Left colon (tissue), 2 donors: Measurements from ENCODE around the gene GIPC1. TPM values are rescaled to one million over a fixed set of nuclear protein-coding genes. Genes with fewer than 3 reads are reported as not detected.
"Not testable (repeated sequence)": the region's sequence is repeated elsewhere in the genome, so short reads cannot be mapped to it uniquely, and the experiment has no call there.

Experiments used
- ATAC-seq: fragments of 200-7000 bp; cut with Tn5 transposase; one replicate; pipeline ENCODE4 v1.9.1; 2020; ENCODE audit warnings: mild to moderate bottlenecking, moderate library complexity
- DNase-seq, 2 donors: peaks; one replicate each; pipeline ENCODE4 v3.0.0-alpha.2; 2020
- intact Hi-C, 2 donors: fragments of 100-400 bp; cut with DNase I in 1 of 2; cut with micrococcal nuclease in 1 of 2; formaldehyde crosslinking; loops; one replicate each; pipeline versions ENCODE4 v1.11.2 to v1.14.0; 2022; cut with DNase I, micrococcal nuclease
- long read RNA-seq: library from polyadenylated mRNA; unstranded; transcript quantifications from one replicate; pipeline ENCODE4 v2.0.0, GENCODE V29; 2021
- total RNA-seq, 2 donors: library from RNA; stranded (reverse); fragmentation: NEBNext Ultra II Directional; extraction: Animal tissue kit (Norgen Biotek cat#: 25700); gene quantifications; one replicate each; pipeline ENCODE4 v1.2.1, GENCODE V29; 2021
- donor health status: DM: no; HTN: no; CAD: no.
- donor health status: DM: yes; HTN: yes; CAD: no.

GIPC1 gene
- total RNA-seq = 100 to 1,000 TPM; 310 to 395 TPM
- long read RNA-seq, transcript GIPC1-203 (9 exons, 1,926 nt) = major isoform, 125 of 358 reads
- long read RNA-seq, transcript GIPC1-213 (7 exons, 1,068 nt) = minor isoform, 17 of 358 reads
- long read RNA-seq, transcript GIPC1-204 (3 exons, 2,071 nt) = minor isoform, 6 of 358 reads
- long read RNA-seq, transcript GIPC1-205 (8 exons, 1,386 nt) = minor isoform, 87 of 358 reads
- long read RNA-seq, partial matches to known transcripts = 53 of 358 reads
- long read RNA-seq, other reads (novel, unspliced or antisense) = 60 of 358 reads

- DNase-seq (peak; percentile 95 to 98), ATAC-seq (peak; percentile 77)
- intact Hi-C loops = no loop called here
Observed at GRCh38 chr19:14496029-14496833, at the start of gene GIPC1. TSS of gene GIPC1 (minus strand) at chr19:14496127. CDS start at chr19:14482976, 13,151 bp downstream.

GRCh38 chr19:14545716-14546082 lies 49.8 kb upstream of the GIPC1 start:
- intact Hi-C loops = no loop called here
- DNase-seq (no peak), ATAC-seq (no peak)

GRCh38 chr19:14544977-14545715 lies 49.2 kb upstream of the GIPC1 start:
- peak in 1 of 2 donors; percentile 45 for DNase-seq
- peak; percentile 33 for ATAC-seq
- intact Hi-C loops = no loop called here

GRCh38 chr19:14544047-14544446 lies 48.1 kb upstream of the GIPC1 start:
- ATAC-seq (no peak), DNase-seq (no peak)
- intact Hi-C loops = no loop called here

GRCh38 chr19:14542711-14543328 lies 46.9 kb upstream of the GIPC1 start:
- intact Hi-C loops = no loop called here
- DNase-seq = no peak

GRCh38 chr19:14541979-14542378 lies 46.1 kb upstream of the GIPC1 start:
- ATAC-seq, intact Hi-C loops: not testable (repeated sequence)

More at GRCh38 chr19:14542711-14543328, 46.9 kb upstream of the GIPC1 start:
- peak; percentile 53 for ATAC-seq

GRCh38 chr19:14540741-14541525 lies 45.0 kb upstream of the GIPC1 start:
- DNase-seq = no peak
- ATAC-seq = no peak
- intact Hi-C loops = no loop called here

More at GRCh38 chr19:14541979-14542378, 46.1 kb upstream of the GIPC1 start:
- DNase-seq = not testable (repeated sequence)

- intact Hi-C loops = no loop called here
Observed at GRCh38 chr19:14536926-14537692, 41.2 kb upstream of the GIPC1 start.

GRCh38 chr19:14533450-14533849 lies 37.5 kb upstream of the GIPC1 start:
- DNase-seq = no peak
- ATAC-seq = no peak
- intact Hi-C loops = no loop called here

More at GRCh38 chr19:14536926-14537692, 41.2 kb upstream of the GIPC1 start:
- DNase-seq (peak; percentile 88 to 95), ATAC-seq (peak; percentile 90)

GRCh38 chr19:14530506-14530905 lies 34.6 kb upstream of the GIPC1 start:
- intact Hi-C loops = no loop called here
- ATAC-seq = no peak
- DNase-seq = no peak

- DNase-seq (peak in 1 of 2 donors; percentile 77), ATAC-seq (peak; percentile 57)
- intact Hi-C loops = no loop called here
Observed at GRCh38 chr19:14530005-14530348, 34.0 kb upstream of the GIPC1 start.

GRCh38 chr19:14529254-14530004 lies 33.5 kb upstream of the GIPC1 start, which contains the start of gene TECR:
TSS of gene TECR (plus strand) at chr19:14529594. CDS start at chr19:14529697, 103 bp downstream.
- intact Hi-C loops = no loop called here
- ATAC-seq (peak; percentile 92), DNase-seq (peak; percentile 100)

GRCh38 chr19:14528419-14529253 lies 32.7 kb upstream of the GIPC1 start:
- ATAC-seq = no peak
- intact Hi-C loops = no loop called here
- peak in 1 of 2 donors; percentile 46 for DNase-seq

- intact Hi-C loops = no loop called here
- ATAC-seq (no peak), DNase-seq (no peak)
Observed at GRCh38 chr19:14526423-14526822, 30.5 kb upstream of the GIPC1 start.

GRCh38 chr19:14525729-14526128 lies 29.8 kb upstream of the GIPC1 start:
- DNase-seq (no peak), ATAC-seq (no peak)
- intact Hi-C loops = no loop called here

- DNase-seq (no peak), ATAC-seq (no peak)
- intact Hi-C loops = no loop called here
Observed at GRCh38 chr19:14520543-14520942, 24.6 kb upstream of the GIPC1 start.
